NOMO-1 (cell line): Measurements from ENCODE around the gene CSPG4.
"Not testable (repeated sequence)": the region's sequence is repeated elsewhere in the genome, so short reads cannot be mapped to it uniquely, and the experiment has no call there.

Source experiments
- DNase-seq, 2 experiments: peaks; one replicate each; lab custom pipeline; 2025; ENCODE audit not compliant: unreplicated experiment in 2 of 2; lab: John Stamatoyannopoulos, UW

The CSPG4 gene

DNA sequence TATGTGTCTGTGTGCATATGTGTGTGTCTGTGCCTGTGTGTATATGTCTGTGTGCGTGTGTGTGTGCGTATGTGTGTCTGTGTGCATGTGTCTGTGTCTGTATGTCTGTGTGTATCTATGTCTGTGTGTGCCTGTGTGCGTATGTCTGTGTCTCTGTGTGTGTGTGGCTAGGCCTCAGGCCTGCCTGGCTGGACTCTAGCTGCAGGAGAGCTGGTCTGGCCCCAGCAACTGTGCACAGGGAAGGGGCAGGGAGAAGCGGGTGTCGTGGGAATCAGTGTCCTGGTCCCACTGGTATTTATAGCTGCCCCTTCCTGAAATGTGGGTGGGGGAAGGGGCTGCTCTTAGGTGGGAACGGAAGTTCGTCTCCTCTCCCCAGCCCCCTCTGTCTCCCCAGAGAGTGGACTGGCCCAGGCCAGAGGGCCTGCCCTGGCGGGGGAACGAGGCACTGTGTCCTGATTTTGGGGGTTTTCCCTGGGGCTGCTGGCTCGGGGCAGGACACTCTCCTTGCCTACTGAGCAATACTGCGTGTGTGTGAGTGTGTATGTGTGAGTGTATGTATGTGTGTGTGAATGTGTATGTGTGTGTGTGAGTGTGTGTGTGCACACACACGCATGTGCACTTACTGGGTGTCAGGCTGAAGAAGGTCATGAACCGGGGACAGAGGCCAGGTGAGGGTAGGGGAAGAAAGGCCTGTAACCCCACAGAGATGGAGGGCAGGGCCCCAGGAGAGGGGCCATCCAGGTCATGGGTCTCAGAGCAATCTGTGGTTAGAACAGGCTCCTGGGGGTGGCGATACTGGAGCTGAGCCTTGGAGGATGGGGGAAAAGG lies 6.6 kb downstream of the CSPG4 start:
- DNase-seq: no peak

DNA sequence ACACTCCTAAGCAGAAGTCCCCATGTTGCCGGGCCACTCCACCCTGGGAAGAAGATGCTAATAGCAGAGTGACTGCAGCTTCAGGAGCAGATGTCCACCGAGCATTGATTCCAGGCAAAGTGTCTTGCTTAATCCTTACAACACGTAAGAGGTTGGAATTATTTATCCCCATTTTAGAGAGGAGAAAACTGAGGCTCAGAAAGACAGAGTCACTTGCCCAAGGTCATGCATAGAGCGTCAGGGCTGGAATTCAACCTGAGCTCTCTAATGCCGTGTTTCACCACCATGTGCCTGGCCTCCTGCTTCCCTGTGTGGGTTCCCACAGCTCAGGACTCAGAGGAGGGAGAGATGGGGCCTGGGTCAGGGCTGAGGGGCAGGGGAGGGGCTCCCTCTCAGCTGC lies 7.3 kb downstream of the CSPG4 start:
- DNase-seq: not testable (repeated sequence)

DNA sequence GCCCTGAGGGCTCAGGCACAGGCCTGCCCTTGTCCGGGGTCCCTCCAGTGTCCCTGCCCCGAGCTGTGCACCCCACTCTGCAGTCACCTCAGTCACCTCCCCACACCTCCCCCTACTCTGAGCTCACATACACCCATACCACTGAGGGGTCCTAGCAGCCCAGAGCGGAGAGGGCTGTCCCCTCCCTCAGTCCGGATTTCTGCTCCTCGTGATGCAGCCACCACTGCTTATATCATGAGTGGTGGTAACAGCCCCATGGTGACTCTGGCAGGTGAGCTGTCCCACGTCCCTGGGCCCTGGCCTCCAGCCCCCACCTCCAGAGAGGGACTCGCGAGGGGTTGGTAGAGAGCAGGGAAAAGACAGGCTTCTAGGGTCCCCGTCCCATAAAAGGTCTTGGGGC lies 8.0 kb downstream of the CSPG4 start:
- DNase-seq: no peak

DNA sequence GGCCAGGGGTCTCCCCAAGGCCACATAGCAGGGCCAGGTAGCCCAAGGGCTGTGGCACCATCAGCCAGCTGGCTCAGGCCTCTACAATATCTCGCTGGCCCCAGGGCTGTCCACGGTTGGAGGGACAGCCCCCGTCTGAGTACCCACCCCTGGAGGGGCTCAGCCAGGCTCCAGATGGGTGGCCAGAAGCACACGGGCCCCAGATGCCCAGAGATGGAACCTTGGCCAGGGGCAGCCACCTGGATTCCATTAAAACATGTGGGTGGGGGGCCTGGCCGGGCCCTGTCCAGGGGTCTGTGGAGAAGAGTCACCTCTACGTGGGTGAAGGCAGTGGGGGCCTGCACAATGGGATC lies 8.4 kb downstream of the CSPG4 start:
- no peak for DNase-seq

DNA sequence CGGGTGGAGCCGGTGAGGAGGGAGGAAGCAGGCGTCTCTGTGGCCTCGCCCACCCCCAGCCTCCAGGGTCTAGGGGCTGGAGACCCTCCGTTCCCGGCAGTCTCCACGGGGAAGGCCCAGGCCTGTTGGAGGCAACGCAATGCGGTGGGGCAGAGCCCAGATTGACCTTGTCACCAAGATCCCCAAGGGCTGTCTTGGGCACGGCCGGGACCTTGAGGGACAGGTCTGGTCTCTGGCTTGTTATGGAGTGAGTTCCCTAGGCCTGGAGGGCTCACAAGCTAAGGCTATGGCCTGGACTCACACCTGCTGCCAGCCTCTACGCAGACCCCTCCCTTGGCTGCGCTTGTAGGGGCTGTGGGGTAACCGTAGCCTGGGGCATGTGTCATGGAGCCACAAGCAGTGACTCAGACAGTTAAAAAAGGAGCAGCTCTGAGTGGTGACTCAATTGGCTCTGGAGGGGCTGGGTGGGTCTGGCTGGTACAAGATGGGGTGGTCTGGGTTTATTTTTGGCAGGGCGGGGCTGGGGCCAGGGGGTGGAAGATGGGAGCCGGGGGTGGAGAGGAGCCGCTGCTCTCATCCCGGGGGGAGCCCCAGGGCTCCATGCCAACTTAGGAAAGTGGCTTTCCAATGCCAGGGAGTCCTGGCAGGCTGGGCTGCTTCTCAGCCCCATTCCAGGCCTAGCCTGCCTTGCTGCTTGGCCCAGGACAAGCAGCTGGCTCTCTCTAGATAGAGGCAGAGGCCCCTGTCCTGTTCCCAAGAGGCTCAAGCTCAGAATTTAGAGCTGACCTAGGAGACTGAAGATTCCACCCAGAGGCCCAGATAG lies 9.0 kb downstream of the CSPG4 start:
- DNase-seq: not testable (repeated sequence)

- DNase-seq: no peak
These were observed 10.2 kb downstream of the CSPG4 start for GRCh38 chr15:75702436-75702835.

DNA sequence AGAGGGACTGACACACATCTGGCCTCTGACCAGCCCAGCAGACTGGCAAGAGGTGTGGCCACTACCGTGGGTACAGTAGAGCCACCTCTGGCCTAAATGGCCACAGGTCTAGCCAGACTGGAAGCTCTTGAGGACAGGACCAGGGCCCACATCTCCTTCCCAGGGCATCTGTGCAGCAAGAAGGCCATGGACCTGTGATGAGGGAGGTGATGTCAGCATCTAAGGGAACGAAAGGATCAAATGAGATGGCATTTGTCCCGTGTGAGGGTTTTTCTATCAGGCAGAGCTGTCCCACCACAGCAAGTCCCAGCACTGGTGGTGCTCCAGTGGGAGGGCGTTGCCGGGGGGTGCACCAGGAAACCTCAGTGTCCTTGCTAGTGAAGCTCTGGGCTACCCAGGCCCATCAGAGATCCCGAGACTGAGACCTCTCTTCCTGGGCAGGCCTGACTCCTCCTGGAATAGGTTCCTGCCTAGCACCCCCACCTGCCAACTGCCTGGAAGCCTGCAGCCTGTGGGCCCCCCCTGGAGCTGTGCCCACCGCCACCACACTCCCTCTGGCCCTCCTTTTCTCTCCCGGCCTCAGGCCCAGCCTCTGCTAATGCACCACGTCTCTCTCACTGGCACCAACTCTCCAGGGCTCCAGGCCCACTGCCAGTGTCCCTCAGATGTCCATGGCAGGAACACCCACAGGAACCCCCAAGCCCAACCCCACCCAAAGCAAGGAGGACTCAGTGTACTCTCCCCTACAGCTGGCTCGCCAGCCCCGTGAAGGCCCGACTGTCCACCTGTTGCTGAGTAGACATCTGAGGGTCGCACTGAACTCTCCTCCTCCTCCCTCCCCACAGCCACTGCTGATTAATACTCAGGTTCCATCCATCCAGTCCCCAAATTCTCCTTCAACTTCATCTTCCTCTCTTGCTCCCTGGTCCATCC lies 11.3 kb downstream of the CSPG4 start:
- DNase-seq: not testable (repeated sequence)

DNA sequence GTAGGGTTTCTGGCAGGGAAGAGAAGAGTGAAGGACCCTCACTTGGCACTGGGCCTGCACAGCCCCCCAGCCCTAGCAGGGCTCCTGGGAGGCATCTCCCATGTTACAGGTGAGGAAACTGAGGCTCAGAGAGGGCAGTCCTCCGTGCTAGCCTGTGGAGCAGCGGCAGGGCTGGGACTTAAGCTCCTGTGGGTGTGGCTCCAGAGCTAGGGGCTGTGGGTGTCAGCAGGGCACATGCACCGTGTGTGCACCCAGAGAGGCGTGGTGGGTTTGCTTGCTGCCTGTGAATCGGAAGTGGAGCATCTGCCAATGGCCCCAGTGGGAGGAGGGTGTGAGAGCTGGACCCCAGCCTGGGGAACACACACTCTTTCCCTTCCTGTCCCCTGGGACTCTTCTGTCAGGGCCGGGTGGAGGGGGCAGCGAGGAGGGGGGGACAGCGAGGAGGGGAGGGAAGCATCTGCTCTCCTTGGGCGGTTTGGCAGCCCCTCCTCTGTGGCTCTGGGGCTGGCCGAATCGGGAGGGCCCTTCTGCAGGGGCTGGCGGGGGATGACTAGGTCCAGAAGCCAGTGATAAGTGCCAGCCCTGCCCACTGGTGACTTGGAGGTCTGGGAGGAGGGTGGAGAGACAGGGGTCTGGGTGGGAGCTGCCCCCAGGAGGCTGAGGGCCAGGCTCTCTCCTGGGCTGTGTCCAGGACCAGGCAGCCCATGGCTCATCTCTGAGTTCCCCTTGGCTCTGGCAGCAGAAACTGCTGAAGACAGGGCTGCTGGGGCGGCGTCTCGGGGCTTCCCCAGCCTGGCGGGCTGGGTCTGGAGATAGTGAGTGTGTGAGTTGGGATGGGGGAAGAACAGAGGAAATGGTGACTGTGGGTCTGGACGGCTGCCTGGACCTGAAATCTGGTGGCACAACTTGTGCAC lies 12.4 kb downstream of the CSPG4 start:
- DNase-seq: not testable (repeated sequence)

DNA sequence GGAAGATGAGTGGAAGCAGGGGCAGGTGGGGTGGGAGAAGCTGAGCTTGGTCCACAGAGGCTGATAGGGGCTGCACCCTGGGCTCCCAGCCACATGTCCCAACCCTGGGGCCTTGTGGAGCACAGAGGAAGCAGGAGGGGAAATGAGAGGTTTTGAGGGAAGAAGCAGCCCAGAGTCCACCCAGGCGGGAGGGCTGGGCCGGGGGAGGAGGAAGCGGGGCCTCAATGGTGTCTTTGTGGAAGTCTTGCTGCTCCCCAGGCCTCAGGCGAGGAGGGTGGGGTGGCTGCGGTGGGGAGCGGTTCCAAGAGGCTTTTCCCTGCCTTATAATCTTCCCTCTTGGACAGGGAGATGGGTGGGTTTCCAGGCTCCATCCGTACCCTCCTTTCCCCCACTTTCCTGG lies 13.1 kb downstream of the CSPG4 start:
- peak in 1 of 2 experiments; percentile 10 for DNase-seq

DNA sequence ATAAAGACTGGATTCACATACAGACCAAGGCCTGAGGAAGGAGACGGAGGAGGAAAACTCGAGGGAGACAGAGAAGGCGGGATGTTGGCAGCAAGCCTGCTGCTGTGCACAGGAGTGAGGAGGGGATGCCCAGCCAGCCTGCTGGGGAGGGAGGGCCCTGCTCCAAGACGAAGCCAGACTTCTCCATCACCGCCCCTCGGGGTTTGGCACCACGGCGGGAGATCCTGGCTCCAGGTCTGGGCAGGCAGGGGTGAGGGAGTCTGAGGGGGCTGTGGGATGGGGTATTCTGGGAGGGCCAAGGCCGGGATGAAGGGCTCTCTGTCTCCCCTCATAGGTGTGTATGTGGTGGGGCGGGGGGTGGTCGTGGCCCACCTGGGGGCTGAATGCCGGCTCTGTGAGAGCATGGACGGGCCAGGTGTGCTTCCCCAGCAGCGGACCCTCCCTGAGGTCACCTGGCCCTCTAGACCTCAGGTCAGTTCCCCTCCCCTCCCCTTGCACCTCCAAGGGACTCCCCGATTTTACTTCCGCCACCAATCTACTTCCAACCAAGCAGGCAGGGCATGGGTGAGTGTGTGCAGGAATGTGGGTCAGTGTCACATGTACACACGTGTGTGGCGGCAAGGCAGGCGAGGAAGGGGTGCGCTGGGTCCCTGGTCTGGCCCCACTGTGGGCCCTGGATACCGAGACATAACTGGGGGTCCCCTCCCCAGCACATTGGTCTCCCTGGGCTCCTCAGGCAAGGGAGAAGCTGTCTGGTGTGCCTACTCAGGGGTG lies 14.5 kb downstream of the CSPG4 start:
- not testable (repeated sequence) for DNase-seq

- DNase-seq: no peak
These were observed 15.1 kb downstream of the CSPG4 start for GRCh38 chr15:75697523-75697922.

DNA sequence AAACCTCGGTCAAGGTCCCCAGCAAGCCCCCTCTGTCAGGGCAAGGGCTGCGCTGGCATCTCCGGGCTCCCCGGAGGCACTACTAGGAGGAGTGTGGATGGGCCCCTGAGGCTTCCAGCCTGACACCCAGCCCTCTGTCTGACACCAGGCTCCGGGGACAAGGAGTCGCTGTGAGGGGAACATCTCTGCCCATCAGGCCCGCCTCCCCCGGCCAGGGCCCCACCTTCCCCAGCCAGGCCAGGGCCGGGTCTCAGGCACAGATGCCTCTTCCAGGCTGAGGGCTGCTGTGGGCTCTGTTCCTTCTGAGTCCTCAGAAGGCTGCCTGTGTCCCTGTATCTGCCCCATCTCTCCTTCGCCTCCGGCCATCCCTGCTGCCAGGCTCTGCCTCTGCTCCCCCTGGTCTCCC lies 15.8 kb downstream of the CSPG4 start:
- DNase-seq: no peak

GRCh38 chr15:75696311-75696720 lies 16.3 kb downstream of the CSPG4 start:
- DNase-seq: no peak

DNA sequence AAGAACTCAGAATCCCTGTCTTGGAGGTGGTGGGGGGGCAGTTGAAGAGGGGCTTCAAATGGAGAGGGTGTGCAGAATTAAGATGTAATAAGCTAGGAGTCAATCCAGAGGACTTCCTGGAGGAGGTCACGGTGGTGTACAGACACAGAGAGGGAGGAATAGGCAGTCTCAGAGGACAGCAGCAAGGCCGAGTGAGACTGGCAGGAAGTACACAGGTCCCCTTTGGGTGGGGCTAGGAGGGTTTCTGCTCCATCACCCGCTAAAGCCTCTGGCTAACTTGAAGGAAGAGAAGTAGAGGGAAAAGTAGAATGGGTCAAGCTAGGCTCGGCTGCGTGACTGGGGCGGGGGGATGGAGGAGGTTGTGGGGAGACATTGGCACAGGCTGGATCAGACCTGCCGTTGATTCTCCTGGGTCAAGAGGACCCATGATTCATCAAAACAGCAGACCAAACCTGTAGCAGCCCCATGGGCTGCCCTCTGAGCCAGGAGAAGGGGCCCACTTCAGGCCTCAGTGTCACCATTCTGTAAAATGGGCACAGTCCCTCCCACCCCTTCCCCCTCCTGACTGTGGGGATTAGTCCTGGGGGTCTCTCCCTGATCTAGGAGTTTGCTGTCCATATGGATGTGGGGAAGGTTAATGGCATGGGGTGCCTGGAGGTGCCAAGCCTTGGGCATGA lies 16.9 kb downstream of the CSPG4 start:
- DNase-seq: no peak

GRCh38 chr15:75695220-75695619 lies 17.4 kb downstream of the CSPG4 start:
- DNase-seq: no peak

GRCh38 chr15:75694241-75695182 lies 18.1 kb downstream of the CSPG4 start:
- DNase-seq: no peak

DNA sequence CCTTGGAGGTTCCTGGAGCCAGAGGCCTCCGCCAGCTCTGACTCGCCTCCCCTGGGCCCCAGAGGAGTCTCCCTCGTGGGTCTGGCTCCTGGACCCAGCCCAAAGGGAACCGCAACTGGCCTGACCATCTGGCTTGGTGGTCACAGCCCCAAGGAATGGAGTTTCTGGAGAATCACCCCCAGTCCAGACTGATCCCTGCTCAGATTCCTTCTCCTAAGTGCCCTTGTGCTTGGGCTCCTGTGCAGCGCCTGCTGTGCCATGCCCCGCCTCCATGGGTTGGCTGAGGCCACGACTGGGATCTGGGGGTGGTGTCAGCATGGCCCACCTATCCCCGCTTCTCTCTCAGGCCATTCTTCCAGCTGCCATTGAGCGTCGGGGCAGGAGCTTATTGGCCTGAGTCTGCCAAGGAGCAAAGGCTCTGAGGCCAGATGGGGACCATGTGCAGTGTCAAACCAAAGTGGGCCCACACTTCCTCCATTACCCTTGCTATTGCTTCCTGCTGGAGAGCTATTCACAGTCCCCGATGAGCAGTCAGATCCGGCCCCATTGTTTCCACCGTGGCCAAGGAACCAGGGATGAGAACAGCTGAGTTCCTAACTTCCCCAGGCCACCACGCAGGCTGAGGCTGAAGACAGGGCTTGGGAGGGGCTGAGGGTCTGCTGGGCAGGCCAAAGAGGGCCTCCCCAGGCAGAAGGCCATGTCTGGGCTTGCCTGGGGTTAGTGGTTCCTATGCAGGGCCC lies 19.0 kb downstream of the CSPG4 start:
- no peak for DNase-seq
